Esophagus squamous epithelium (tissue), 4 donors: ENCODE results near the gene AP2S1.

Experiments
- CTCF ChIP-seq, 6 experiments: fragments of 450-650 bp in 4 of 6; fragments of 200-600 bp in 2 of 6; sonication (generic) in 2 of 6; IDR thresholded peaks; one replicate each; pipeline ENCODE4 v1.5.1; 2016 to 2019; ENCODE audit warnings: antibody characterized with exemption in 6 of 6, mild to moderate bottlenecking in 4 of 6, moderate library complexity in 4 of 6
- POLR2A ChIP-seq, 4 donors: fragments of 450-650 bp; IDR thresholded peaks; one replicate each; pipeline ENCODE4 v1.6.1; 2017; ENCODE audit warnings: antibody characterized with exemption in 4 of 4, mild to moderate bottlenecking in 4 of 4, moderate library complexity in 3 of 4

- TF ChIP-seq CTCF (IDR thresholded peaks at IDR 0.05) (no peak), POLR2A (IDR thresholded peaks at IDR 0.05) (no peak)
Measured at GRCh38 chr19:46839752-46840497, 10.7 kb downstream of the AP2S1 start.
